ENCODE data around the gene NXPE2.
"Not testable (repeated sequence)": the region's sequence is repeated elsewhere in the genome, so short reads cannot be mapped to it uniquely, and the experiment has no call there.

The NXPE2 gene

DNA sequence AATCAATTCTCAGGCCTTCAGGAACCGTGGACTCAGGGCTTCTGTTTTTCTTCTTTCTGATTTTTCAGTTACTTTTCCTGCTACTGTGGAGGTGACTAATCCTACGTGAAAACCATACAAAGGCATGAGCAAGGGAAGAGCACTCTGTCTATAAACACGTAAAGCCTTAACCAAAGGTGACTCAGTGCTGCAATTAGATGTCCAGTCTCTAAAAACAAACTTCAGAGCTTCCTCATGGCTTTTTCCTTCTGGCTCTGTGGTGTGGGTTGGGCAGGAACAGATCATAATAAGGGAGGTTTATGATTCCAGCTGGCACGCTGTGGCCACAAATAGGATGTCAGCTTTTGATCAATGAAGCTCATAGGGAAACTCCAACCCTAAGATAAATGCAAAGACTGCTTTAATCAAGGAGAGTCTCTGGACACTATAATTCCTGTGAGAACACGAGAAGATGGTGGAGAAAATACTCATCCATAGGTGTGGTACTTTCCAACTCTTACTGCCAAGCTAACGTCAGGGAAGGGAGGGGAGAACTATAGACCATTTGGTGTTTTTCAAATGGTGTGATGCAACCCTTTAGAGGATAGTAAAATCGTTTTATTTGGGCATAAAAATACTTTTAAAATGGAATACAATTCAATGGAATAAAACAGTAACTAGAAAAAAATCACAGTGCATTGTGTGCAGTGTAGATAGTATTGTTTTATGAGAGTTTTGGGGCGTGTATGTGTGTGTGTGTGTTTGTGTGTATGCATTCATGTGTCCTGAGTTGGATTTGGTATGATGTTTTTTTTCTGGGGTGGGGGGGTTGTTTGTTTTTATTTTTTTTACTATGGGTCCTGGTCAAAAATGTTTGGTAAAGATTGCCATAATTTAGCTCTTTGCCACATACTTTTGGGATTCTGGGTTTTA, at the start of gene NXPE2:
TSS of gene NXPE2 (plus strand) at position 403 of the 912 bp plus-strand sequence. CDS start at position 452, 49 bp downstream.
- no peak within 1 kb of the TSS for H3K27ac ChIP-seq
- TF ChIP-seq, protein P1, sequence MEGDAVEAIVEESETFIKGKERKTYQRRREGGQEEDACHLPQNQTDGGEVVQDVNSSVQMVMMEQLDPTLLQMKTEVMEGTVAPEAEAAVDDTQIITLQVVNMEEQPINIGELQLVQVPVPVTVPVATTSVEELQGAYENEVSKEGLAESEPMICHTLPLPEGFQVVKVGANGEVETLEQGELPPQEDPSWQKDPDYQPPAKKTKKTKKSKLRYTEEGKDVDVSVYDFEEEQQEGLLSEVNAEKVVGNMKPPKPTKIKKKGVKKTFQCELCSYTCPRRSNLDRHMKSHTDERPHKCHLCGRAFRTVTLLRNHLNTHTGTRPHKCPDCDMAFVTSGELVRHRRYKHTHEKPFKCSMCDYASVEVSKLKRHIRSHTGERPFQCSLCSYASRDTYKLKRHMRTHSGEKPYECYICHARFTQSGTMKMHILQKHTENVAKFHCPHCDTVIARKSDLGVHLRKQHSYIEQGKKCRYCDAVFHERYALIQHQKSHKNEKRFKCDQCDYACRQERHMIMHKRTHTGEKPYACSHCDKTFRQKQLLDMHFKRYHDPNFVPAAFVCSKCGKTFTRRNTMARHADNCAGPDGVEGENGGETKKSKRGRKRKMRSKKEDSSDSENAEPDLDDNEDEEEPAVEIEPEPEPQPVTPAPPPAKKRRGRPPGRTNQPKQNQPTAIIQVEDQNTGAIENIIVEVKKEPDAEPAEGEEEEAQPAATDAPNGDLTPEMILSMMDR (conservative IDR thresholded peaks at IDR 0.05), result no peak

- H3K27ac ChIP-seq, result not testable (repeated sequence)
Measured at GRCh38 chr11:114631445-114631965, 46.8 kb upstream of the NXPE2 start.

GRCh38 chr11:114639440-114639839, 38.9 kb upstream of the NXPE2 start:
- H3K27ac ChIP-seq, result not testable (repeated sequence)

DNA sequence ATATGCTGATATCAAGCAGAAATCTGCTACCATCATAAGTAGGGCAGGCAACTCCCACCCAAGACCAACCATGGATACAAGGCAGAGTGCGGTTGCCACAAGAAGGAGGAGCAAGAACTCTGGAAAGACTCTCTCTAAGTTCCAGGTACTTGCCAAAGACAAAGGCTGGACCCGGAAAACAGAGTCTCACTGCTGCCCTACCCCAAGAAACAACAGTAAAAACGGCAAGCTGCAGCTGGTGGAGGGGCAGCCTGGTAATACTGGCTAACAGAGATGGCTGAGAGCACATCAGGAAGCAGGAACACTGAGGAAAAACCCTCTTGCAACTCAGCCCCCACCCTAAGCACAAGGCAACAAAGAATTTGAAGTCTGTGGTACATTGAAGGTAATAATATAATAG, 27.7 kb upstream of the NXPE2 start:
- TF ChIP-seq, protein P1 (conservative IDR thresholded peaks at IDR 0.05), result no peak
- no peak overlapping the region for H3K27ac ChIP-seq

GRCh38 chr11:114651145-114651718, 27.1 kb upstream of the NXPE2 start:
- no peak overlapping the region for H3K27ac ChIP-seq
- TF ChIP-seq, protein P1 (conservative IDR thresholded peaks at IDR 0.05), result no peak

DNA sequence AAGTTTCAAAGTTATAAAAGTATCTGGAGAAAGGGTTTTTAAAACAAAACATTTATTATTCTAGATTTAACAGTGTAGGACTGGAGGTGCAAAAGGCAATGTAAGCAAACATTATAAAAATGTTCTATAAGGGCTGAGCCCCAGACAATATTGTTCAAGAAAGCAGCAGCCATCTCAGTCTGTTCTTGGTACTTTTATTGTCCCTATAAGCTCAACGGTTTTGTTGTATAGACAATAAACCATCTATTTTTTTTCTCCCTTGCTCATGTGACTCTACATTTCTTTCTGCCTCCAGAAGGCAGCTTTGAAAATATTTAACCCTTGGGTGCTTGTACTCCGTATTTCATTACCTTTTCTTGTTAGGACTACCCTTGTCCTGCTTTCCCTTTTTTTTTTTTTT, 25.2 kb upstream of the NXPE2 start:
- TF ChIP-seq, protein P1 (conservative IDR thresholded peaks at IDR 0.05), result no peak
- H3K27ac ChIP-seq, result no peak overlapping the region

DNA sequence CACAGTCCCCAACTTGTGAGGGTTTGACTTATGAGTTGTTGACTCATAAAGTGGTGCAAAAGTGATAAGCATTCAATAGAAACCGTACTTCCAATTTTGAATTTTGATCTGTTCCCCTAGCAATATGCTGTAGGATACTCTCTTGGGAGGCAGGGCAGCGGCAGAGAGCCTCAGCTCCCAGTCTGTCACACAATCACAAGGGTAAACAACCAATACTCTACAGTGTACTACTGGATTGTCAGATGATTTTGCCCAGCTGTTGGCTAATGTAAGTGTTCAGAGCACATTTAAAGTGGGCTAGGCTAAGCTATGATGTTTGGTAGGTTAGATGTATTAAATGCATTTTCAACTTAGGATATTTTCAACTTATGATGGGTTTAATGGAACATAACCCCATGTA, 13.7 kb upstream of the NXPE2 start:
- H3K27ac ChIP-seq, result no peak overlapping the region
- TF ChIP-seq, protein P1 (conservative IDR thresholded peaks at IDR 0.05), result no peak

DNA sequence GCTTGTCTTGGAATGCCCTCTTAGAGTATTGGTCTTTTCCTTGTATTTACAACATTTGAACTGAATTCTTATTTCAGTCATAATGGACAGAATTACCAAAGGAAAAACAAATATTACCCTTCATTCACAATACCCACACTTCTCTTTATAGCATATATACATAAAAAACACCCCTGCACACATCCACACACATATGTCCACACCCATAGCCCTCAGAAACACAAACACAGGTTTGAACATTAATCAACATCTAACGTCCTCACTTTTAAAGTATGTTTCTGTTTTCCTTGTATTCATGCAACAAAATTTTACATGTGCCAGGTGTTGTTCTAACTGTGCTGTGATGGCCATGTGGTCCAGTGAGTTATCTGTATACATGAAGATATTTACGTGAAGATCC, 11.6 kb upstream of the NXPE2 start:
- H3K27ac ChIP-seq, result no peak overlapping the region
- TF ChIP-seq, protein P1 (conservative IDR thresholded peaks at IDR 0.05), result no peak
